ENCODE measurements around the gene DUSP6.

Gene DUSP6

GRCh38 chr12:89299417-89299816 lies 52.9 kb downstream of the DUSP6 start:
- H3K4me3 ChIP-seq (ENCODE audit: low read depth, low read length): no peak overlapping the region
- DNase-seq (ENCODE audit: low read depth): no peak
- TF ChIP-seq CTCF (IDR thresholded peaks at IDR 0.05; ENCODE audit: insufficient read depth, low read depth, low read length, missing control alignments): no peak

All from GM12865 (cell line).